ENCODE data around the gene ADAM22. TPM values are rescaled to one million over a fixed set of nuclear protein-coding genes. Genes with fewer than 3 reads are reported as not detected.
A peak's percentile ranks its signal among the peaks of the same experiment; 100 is the strongest.

The ADAM22 gene
- polyA plus RNA-seq, 2 donors = 0.08 to 0.16 TPM

DNA sequence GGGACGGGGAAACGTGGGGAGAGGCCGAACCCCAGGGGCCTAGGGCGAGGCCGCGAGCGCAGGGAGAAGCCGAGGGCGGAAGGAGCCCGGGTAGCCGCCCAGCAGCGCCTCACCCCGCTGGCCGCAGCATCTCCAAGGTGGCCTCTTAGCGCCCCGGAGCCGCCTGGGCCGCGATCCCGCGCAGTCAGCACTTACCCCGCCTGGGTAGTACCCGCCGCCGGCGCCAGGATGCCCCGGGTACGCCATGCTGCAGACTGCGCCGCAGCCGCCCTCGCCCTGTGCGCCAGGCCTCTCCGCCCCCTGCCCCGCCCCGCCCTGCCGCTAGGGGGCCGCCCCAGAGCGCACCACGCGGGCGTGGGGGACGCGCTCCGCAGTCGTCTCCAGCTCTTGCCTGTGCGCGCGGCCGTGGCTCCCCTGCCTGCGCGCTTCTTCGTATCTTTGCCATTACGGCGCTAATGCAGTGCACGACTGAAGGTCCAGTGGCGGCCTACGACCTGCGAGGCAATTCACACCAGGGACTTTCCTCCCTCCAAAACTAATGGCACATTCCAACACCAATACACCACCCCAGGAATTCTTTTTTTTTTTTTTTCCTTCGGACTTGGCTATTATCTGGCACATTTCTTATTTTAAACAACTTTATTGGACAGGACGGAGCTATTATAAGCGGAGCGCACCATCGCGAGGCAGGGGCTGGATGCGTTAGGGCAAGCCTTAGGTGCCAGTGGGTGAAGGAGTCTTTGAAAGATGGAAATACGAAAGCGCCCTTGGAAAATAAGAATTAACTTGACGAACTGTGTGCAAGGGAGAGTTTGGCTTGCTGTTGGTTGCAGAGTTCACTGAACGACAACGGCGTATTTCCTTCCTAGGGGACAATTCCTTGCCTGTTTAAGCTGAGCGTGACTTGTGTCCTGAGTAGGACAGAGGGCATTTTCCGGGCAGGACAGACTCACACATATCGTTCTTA lies 286.0 kb downstream of the ADAM22 start, which contains the start of gene SRI:
Gene SRI, minus strand, starts transcription at position 258 of the 967 bp plus-strand sequence. Its CDS starts 12 bp downstream, at position 246.
- Histone ChIP-seq H3K4me3 (ENCODE audit: low read depth in 1 of 2, low read length in 2 of 2) (peak within 1 kb of the TSS; percentile 85 to 95), H3K4me1 (ENCODE audit: control insufficient read depth in 2 of 2, insufficient read depth in 2 of 2, low read length in 1 of 2) (no peaks in the 10 kb centered on the region), H3K9me3 (ENCODE audit: control insufficient read depth in 2 of 2, insufficient read depth in 1 of 2, low read depth in 1 of 2, low read length in 1 of 2) (no peaks in the 10 kb centered on the region), H3K27ac (ENCODE audit: low read depth in 2 of 2, low read length in 1 of 2) (peak within 1 kb of the TSS; percentile 91 to 96), H3K36me3 (ENCODE audit: control insufficient read depth in 2 of 2, insufficient read depth in 2 of 2, low read length in 1 of 2) (peaks cover 0 to 4% of the 10 kb centered on the region in 2 donors), H3K27me3 (ENCODE audit: control insufficient read depth in 1 of 2, insufficient read depth in 2 of 2, low read length in 2 of 2) (no peaks in the 10 kb centered on the region)
- WGBS, 2 donors = 0 to 1% methylated on average over 53 to 75 of the region's 75 CpGs

DNA sequence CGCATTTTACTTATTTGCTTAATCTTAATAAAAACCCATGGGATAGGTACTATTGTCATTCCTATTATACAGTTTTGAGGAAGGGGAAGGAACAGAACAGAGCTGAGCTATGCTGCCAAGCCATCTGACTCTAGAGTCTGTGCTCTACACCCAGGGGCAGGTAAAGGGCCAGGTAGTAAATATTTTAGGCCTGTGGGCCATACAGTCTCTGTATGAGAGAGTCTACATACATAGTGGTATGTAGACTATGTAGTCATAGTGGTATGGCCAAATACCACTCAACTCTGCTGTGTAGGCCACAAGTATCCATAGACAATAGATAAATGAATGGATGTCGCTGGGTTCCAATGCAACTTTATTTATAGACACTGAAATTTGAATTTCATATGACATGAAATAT lies 289.2 kb downstream of the ADAM22 start:
- H3K9me3 ChIP-seq (ENCODE audit: control insufficient read depth in 2 of 2, insufficient read depth in 1 of 2, low read depth in 1 of 2, low read length in 1 of 2) = no peaks in the 10 kb centered on the region
- no peak overlapping the region for H3K4me3 ChIP-seq (ENCODE audit: low read depth in 1 of 2, low read length in 2 of 2)
- H3K27ac ChIP-seq (ENCODE audit: low read depth in 2 of 2, low read length in 1 of 2) = no peak overlapping the region
- no peaks in the 10 kb centered on the region for H3K36me3 ChIP-seq (ENCODE audit: control insufficient read depth in 2 of 2, insufficient read depth in 2 of 2, low read length in 1 of 2)
- no peaks in the 10 kb centered on the region for H3K27me3 ChIP-seq (ENCODE audit: control insufficient read depth in 1 of 2, insufficient read depth in 2 of 2, low read length in 2 of 2)
- WGBS, 2 donors = 96 to 98% methylated on average over 2 of the region's 2 CpGs
- H3K4me1 ChIP-seq (ENCODE audit: control insufficient read depth in 2 of 2, insufficient read depth in 2 of 2, low read length in 1 of 2) = no peaks in the 10 kb centered on the region

DNA sequence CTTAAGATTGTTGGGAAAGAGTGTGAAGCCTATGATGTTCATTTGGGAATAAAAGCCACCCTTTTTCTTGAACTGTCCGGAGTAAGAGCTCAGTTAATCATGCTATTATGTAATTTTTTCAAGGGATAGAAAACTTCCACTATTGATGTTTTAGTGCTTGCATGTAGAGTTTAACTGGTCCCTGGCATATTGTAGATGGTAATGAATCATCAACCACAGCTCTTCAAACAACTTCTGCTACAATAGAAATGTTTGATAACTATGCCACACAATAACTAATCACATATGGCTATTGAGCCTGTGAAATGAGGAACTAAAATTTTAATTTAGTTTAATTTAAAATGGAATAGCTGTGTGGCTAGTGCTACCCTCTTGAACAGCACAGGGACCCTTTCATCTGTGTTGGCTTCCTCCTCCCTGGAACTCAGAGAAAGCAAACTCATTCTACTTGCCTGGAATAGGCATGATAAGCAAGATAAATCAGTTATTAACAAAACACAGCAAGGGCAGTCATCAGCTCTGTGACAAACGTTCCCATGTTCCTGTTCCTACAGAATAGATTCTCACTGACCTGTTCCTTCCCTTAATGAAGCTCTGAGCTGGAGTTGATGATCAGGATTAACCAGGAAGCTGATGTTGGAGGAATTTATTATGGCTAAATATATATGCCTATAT lies 290.7 kb downstream of the ADAM22 start:
- Histone ChIP-seq H3K27ac (ENCODE audit: low read depth in 2 of 2, low read length in 1 of 2) (no peak overlapping the region), H3K4me3 (ENCODE audit: low read depth in 1 of 2, low read length in 2 of 2) (peak overlapping the region in 1 of 2 donors; percentile 1), H3K4me1 (ENCODE audit: control insufficient read depth in 2 of 2, insufficient read depth in 2 of 2, low read length in 1 of 2) (no peaks in the 10 kb centered on the region), H3K36me3 (ENCODE audit: control insufficient read depth in 2 of 2, insufficient read depth in 2 of 2, low read length in 1 of 2) (no peaks in the 10 kb centered on the region), H3K9me3 (ENCODE audit: control insufficient read depth in 2 of 2, insufficient read depth in 1 of 2, low read depth in 1 of 2, low read length in 1 of 2) (no peaks in the 10 kb centered on the region), H3K27me3 (ENCODE audit: control insufficient read depth in 1 of 2, insufficient read depth in 2 of 2, low read length in 2 of 2) (no peaks in the 10 kb centered on the region)
- WGBS, 2 donors = 29 to 33% methylated on average over 2 of the region's 2 CpGs

DNA sequence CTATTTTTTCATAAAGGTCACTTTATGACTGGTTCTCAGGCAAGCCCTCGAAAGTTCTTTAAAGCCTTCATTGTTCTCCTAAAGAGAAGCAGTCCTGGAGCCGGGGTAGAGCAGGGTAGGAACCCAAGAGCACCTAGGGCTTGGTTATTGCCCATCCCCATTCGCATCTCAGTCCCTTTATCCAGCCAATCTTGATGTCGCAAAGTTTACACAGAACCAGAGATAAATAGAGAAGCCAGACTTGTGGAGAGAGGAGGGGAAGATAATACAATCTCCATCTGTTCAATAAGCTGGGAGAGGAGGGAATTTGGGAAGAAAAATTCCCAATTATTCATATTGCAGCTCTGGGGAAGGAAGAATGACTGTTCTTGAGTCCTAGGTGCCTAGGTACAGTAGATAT lies 292.1 kb downstream of the ADAM22 start:
- H3K27ac ChIP-seq (ENCODE audit: low read depth in 2 of 2, low read length in 1 of 2) = no peak overlapping the region
- no peaks in the 10 kb centered on the region for H3K27me3 ChIP-seq (ENCODE audit: control insufficient read depth in 1 of 2, insufficient read depth in 2 of 2, low read length in 2 of 2)
- 70 to 91% methylated on average over 4 of the region's 4 CpGs for WGBS, 2 donors
- H3K4me3 ChIP-seq (ENCODE audit: low read depth in 1 of 2, low read length in 2 of 2) = no peak overlapping the region
- H3K9me3 ChIP-seq (ENCODE audit: control insufficient read depth in 2 of 2, insufficient read depth in 1 of 2, low read depth in 1 of 2, low read length in 1 of 2) = no peaks in the 10 kb centered on the region
- no peaks in the 10 kb centered on the region for H3K4me1 ChIP-seq (ENCODE audit: control insufficient read depth in 2 of 2, insufficient read depth in 2 of 2, low read length in 1 of 2)
- H3K36me3 ChIP-seq (ENCODE audit: control insufficient read depth in 2 of 2, insufficient read depth in 2 of 2, low read length in 1 of 2) = no peaks in the 10 kb centered on the region

DNA sequence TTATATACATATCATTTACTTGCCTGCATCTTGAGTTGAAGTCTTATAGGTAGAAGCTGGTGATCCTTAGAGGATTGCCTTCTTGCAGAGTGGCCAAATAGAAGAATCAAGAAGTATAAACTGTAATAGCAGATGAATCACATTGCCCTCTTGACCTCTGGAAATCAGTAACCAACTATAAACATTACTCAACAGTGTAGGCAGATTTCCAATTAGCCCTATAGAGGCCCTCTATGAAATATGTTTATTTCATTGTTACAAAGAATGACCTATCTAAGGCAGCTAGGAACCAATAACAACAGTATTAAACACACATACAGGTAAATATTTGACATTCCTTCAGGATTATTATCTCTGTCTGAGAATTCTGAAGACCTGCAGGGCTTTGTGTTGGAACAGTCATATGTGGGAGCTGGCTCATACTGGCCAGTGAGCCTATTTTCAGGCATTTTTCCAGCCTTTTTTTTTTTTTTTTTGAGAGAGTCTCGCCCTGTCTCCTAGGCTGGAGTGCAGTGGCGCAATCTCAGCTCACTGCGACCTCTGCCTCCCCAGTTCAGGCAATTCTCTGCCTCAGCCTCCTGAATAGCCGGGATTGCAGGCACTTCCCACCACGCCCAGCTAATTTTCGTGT lies 292.9 kb downstream of the ADAM22 start:
- Histone ChIP-seq H3K27me3 (ENCODE audit: control insufficient read depth in 1 of 2, insufficient read depth in 2 of 2, low read length in 2 of 2) (no peaks in the 10 kb centered on the region), H3K9me3 (ENCODE audit: control insufficient read depth in 2 of 2, insufficient read depth in 1 of 2, low read depth in 1 of 2, low read length in 1 of 2) (no peaks in the 10 kb centered on the region), H3K27ac (ENCODE audit: low read depth in 2 of 2, low read length in 1 of 2) (no peak overlapping the region), H3K4me1 (ENCODE audit: control insufficient read depth in 2 of 2, insufficient read depth in 2 of 2, low read length in 1 of 2) (no peaks in the 10 kb centered on the region), H3K36me3 (ENCODE audit: control insufficient read depth in 2 of 2, insufficient read depth in 2 of 2, low read length in 1 of 2) (no peaks in the 10 kb centered on the region), H3K4me3 (ENCODE audit: low read depth in 1 of 2, low read length in 2 of 2) (no peak overlapping the region)
- 60 to 61% methylated on average over 6 of the region's 6 CpGs for WGBS, 2 donors

DNA sequence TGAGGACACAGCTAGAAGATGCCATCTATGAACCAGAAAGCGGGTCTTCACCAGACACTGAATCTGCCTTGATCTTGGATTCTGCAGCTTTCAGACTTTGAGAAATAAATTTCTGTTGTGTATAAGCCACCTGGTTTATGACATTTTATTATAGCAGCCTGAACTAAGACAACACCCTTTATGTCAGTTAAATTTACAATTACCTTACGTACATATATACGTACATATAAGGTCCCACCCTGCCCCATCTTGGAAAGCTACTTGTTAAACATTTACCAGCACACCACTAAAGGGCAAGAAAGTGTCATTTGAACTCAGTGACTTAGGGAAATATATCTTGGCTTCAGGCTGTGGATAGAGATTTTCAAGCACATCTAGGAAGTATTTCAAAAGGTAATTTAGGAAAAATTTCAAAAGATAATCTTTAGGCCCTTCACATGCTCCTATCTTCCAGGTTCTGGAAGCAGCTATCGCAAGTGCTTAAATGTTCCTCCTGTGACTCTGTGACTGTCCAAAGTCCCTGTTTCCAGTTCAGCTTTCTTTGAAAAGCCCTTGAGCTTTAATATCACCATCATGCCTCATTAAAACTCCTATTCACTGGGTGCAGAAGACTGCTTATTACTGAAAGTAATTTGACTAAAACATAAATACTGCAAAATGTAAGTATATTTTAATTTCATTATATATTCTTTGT lies 295.4 kb downstream of the ADAM22 start:
- 94% methylated on average over 4 of the region's 4 CpGs for WGBS, 2 donors
- Histone ChIP-seq H3K27me3 (ENCODE audit: control insufficient read depth in 1 of 2, insufficient read depth in 2 of 2, low read length in 2 of 2) (no peaks in the 10 kb centered on the region), H3K4me3 (ENCODE audit: low read depth in 1 of 2, low read length in 2 of 2) (no peak overlapping the region), H3K9me3 (ENCODE audit: control insufficient read depth in 2 of 2, insufficient read depth in 1 of 2, low read depth in 1 of 2, low read length in 1 of 2) (no peaks in the 10 kb centered on the region), H3K4me1 (ENCODE audit: control insufficient read depth in 2 of 2, insufficient read depth in 2 of 2, low read length in 1 of 2) (no peaks in the 10 kb centered on the region), H3K36me3 (ENCODE audit: control insufficient read depth in 2 of 2, insufficient read depth in 2 of 2, low read length in 1 of 2) (no peaks in the 10 kb centered on the region), H3K27ac (ENCODE audit: low read depth in 2 of 2, low read length in 1 of 2) (no peak overlapping the region)

DNA sequence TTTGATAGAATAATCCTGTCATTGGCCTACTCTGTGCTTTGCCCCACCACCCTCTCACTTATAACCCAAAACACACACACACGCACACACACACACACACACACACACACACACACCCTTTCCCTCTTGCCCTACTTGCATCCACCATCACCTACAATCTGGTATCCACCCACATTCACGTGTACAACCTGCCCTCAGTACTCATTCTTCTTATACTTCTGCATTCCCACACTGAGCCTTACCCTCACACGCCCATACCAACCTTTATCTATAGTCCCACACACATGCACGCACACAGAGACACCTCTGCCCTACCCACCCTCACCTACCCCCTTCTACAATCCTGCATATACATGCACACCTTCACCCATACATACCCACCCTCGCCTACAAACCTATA lies 296.6 kb downstream of the ADAM22 start:
- H3K4me3 ChIP-seq (ENCODE audit: low read depth in 1 of 2, low read length in 2 of 2) = no peak overlapping the region
- no peak overlapping the region for H3K27ac ChIP-seq (ENCODE audit: low read depth in 2 of 2, low read length in 1 of 2)
- no peaks in the 10 kb centered on the region for H3K36me3 ChIP-seq (ENCODE audit: control insufficient read depth in 2 of 2, insufficient read depth in 2 of 2, low read length in 1 of 2)
- H3K27me3 ChIP-seq (ENCODE audit: control insufficient read depth in 1 of 2, insufficient read depth in 2 of 2, low read length in 2 of 2) = no peaks in the 10 kb centered on the region
- WGBS, 2 donors = 83 to 87% methylated on average over 5 of the region's 5 CpGs
- no peaks in the 10 kb centered on the region for H3K4me1 ChIP-seq (ENCODE audit: control insufficient read depth in 2 of 2, insufficient read depth in 2 of 2, low read length in 1 of 2)
- H3K9me3 ChIP-seq (ENCODE audit: control insufficient read depth in 2 of 2, insufficient read depth in 1 of 2, low read depth in 1 of 2, low read length in 1 of 2) = no peaks in the 10 kb centered on the region

DNA sequence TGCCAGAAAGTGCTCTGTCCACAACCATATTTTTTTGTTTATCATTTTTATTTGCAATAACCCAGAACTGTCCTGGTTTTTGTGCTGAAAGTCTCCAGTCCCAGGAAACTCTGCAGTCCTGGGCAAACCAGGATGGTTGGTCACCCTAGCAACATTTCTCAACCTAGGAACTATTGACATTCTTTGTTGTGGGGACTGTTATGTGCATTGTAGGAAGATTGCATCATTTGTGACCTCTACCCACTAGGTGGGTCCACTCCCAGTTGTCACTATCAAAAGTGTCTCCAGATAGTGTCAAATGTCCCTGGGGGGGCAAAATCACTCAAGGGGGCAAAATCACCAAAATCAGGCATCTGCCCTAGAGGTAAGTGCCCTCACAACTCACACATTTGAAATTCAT lies 299.8 kb downstream of the ADAM22 start:
- Histone ChIP-seq H3K4me1 (ENCODE audit: control insufficient read depth in 2 of 2, insufficient read depth in 2 of 2, low read length in 1 of 2) (no peaks in the 10 kb centered on the region), H3K27ac (ENCODE audit: low read depth in 2 of 2, low read length in 1 of 2) (no peak overlapping the region), H3K9me3 (ENCODE audit: control insufficient read depth in 2 of 2, insufficient read depth in 1 of 2, low read depth in 1 of 2, low read length in 1 of 2) (no peaks in the 10 kb centered on the region)

DNA sequence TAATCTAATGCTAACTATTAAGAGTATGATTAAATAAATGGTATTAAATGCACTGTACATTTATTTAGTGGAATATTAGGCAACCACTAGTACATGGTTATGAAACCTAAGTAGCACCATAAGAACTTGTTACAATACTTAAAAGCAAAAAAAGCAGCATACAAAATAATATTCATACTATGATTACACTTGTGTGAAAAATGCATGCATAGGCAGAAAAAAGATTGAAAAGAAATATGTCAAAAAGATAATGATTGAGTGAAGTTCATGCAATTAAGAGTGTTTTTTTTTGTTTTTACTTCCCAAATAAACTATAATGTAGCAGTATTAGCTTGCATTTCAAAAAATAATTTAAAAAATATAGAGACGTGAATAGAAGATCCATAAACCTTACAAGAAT lies 305.8 kb downstream of the ADAM22 start:
- no peak overlapping the region for H3K4me3 ChIP-seq (ENCODE audit: low read depth in 1 of 2, low read length in 2 of 2)

More for the DNA sequence above, 299.8 kb downstream of the ADAM22 start:
- H3K4me3 ChIP-seq (ENCODE audit: low read depth in 1 of 2, low read length in 2 of 2) = no peak overlapping the region
- no peaks in the 10 kb centered on the region for H3K27me3 ChIP-seq (ENCODE audit: control insufficient read depth in 1 of 2, insufficient read depth in 2 of 2, low read length in 2 of 2)
- no peaks in the 10 kb centered on the region for H3K36me3 ChIP-seq (ENCODE audit: control insufficient read depth in 2 of 2, insufficient read depth in 2 of 2, low read length in 1 of 2)

More for the DNA sequence above, 305.8 kb downstream of the ADAM22 start:
- Histone ChIP-seq H3K9me3 (ENCODE audit: control insufficient read depth in 2 of 2, insufficient read depth in 1 of 2, low read depth in 1 of 2, low read length in 1 of 2) (no peaks in the 10 kb centered on the region), H3K27ac (ENCODE audit: low read depth in 2 of 2, low read length in 1 of 2) (no peak overlapping the region), H3K4me1 (ENCODE audit: control insufficient read depth in 2 of 2, insufficient read depth in 2 of 2, low read length in 1 of 2) (no peaks in the 10 kb centered on the region), H3K27me3 (ENCODE audit: control insufficient read depth in 1 of 2, insufficient read depth in 2 of 2, low read length in 2 of 2) (no peaks in the 10 kb centered on the region), H3K36me3 (ENCODE audit: control insufficient read depth in 2 of 2, insufficient read depth in 2 of 2, low read length in 1 of 2) (no peaks in the 10 kb centered on the region)
- 91 to 95% methylated on average over 1 of the region's 1 CpG for WGBS, 2 donors

Data from esophagus (tissue), 2 donors.